CD14-positive monocyte (primary cell): ENCODE data around the gene DAPK2. TPM values are rescaled to one million over a fixed set of nuclear protein-coding genes. Genes with fewer than 3 reads are reported as not detected.

Experiments
- DNase-seq, 3 donors: peaks; one replicate each; pipeline ENCODE4 v3.0.0-alpha.2; 2011 to 2022
- H2AFZ ChIP-seq: 2 replicates; pipeline ENCODE4 v1.6.0; 2012; ENCODE audit warnings: mild to moderate bottlenecking, low read depth, low read length, inconsistent platforms; ENCODE audit not compliant: insufficient read depth, poor library complexity, severe bottlenecking
- H3K27ac ChIP-seq, 2 donors: 1 replicate in 1 of 2; 2 replicates in 1 of 2; pipeline ENCODE4 v1.5.1; 2012 to 2013; ENCODE audit warnings: low read length in 2 of 2, control low read depth in 1 of 2, inconsistent platforms in 1 of 2, low read depth in 1 of 2, mild to moderate bottlenecking in 1 of 2
- H3K27me3 ChIP-seq, 2 donors: one replicate each; pipeline versions ENCODE4 v1.6.0 to v1.6.1; 2011 to 2013; ENCODE audit warnings: low read length in 2 of 2; ENCODE audit not compliant: control insufficient read depth in 2 of 2, insufficient read depth in 2 of 2
- H3K36me3 ChIP-seq, 2 donors: replicated peaks in 1 of 2; 1 replicate in 1 of 2; 2 replicates in 1 of 2; pipeline versions ENCODE4 v1.5.1 to v1.6.1; 2012 to 2013; ENCODE audit warnings: low read length in 2 of 2, control low read depth in 1 of 2, inconsistent platforms in 1 of 2, mild to moderate bottlenecking in 1 of 2; ENCODE audit not compliant: insufficient read depth in 2 of 2, control insufficient read depth in 1 of 2
- H3K4me1 ChIP-seq, 2 donors: 1 replicate in 1 of 2; 2 replicates in 1 of 2; pipeline versions ENCODE4 v1.5.1 to v1.6.1; 2012 to 2013; ENCODE audit warnings: low read length in 2 of 2, control low read depth in 1 of 2, inconsistent platforms in 1 of 2, mild to moderate bottlenecking in 1 of 2, moderate library complexity in 1 of 2; ENCODE audit not compliant: insufficient read depth in 2 of 2, control insufficient read depth in 1 of 2
- H3K4me2 ChIP-seq: replicated peaks from 2 replicates; pipeline ENCODE3; 2012; ENCODE audit warnings: low read length, moderate library complexity, mild to moderate bottlenecking; ENCODE audit not compliant: poor library complexity, severe bottlenecking; ENCODE audit errors: extremely low read depth
- H3K4me3 ChIP-seq, 3 experiments: fragments of 200-600 bp in 1 of 3; sonication (generic) in 1 of 3; replicated peaks in 1 of 3; 1 replicate in 2 of 3; 2 replicates in 1 of 3; pipeline ENCODE4 v1.5.1; 2011 to 2013; ENCODE audit warnings: low read length in 3 of 3, mild to moderate bottlenecking in 3 of 3, control low read depth in 2 of 3, low read depth in 2 of 3, inconsistent platforms in 1 of 3, moderate library complexity in 1 of 3
- H3K79me2 ChIP-seq: 2 replicates; pipeline ENCODE4 v1.6.0; 2012; ENCODE audit warnings: mild to moderate bottlenecking, control low read depth, inconsistent platforms, low read length, moderate library complexity; ENCODE audit not compliant: insufficient read depth
- H3K9ac ChIP-seq: 2 replicates; pipeline ENCODE4 v1.6.0; 2017; ENCODE audit warnings: low read length, mild to moderate bottlenecking; ENCODE audit not compliant: insufficient read depth, poor library complexity, severe bottlenecking
- H3K9me3 ChIP-seq, 2 donors: replicated peaks in 1 of 2; 1 replicate in 1 of 2; 2 replicates in 1 of 2; pipeline versions ENCODE4 v1.5.1 to v1.6.1; 2012 to 2013; ENCODE audit warnings: low read length in 2 of 2, control low read depth in 1 of 2; ENCODE audit not compliant: control insufficient read depth in 1 of 2, insufficient read depth in 1 of 2
- H4K20me1 ChIP-seq: 2 replicates; pipeline ENCODE4 v1.6.0; 2012; ENCODE audit warnings: mild to moderate bottlenecking, low read length, control low read depth, moderate library complexity; ENCODE audit not compliant: insufficient read depth
- H3K27ac Mint-ChIP-seq, 7 donors: one replicate each; pipeline ENCODE4 v1.8.0; 2020; ENCODE audit warnings: mild to moderate bottlenecking in 7 of 7, mixed read lengths in 7 of 7, moderate library complexity in 6 of 7, inconsistent platforms in 2 of 7
- H3K27me3 Mint-ChIP-seq, 3 donors: one replicate each; pipeline ENCODE4 v1.8.0; 2021 to 2022; ENCODE audit warnings: low read depth in 3 of 3, mild to moderate bottlenecking in 3 of 3, mixed read lengths in 3 of 3, moderate library complexity in 3 of 3, inconsistent platforms in 1 of 3
- H3K36me3 Mint-ChIP-seq, 2 donors: one replicate each; pipeline ENCODE4 v1.8.0; 2020; ENCODE audit warnings: mixed read lengths in 2 of 2, inconsistent platforms in 1 of 2, mild to moderate bottlenecking in 1 of 2
- H3K4me1 Mint-ChIP-seq: one replicate; pipeline ENCODE4 v1.8.0; 2020; ENCODE audit warnings: mild to moderate bottlenecking, mixed read lengths
- H3K4me3 Mint-ChIP-seq, 2 donors: one replicate each; pipeline ENCODE4 v1.8.0; 2020; ENCODE audit warnings: mild to moderate bottlenecking in 2 of 2, mixed read lengths in 2 of 2, moderate library complexity in 1 of 2
- H3K9me3 Mint-ChIP-seq, 7 donors: one replicate each; pipeline ENCODE4 v1.8.0; 2020 to 2022; ENCODE audit warnings: mixed read lengths in 7 of 7, mild to moderate bottlenecking in 6 of 7, moderate library complexity in 6 of 7, inconsistent platforms in 2 of 7
- CTCF ChIP-seq: fragments of 200-600 bp; IDR thresholded peaks from one replicate; pipeline ENCODE4 v1.8.0; 2022; ENCODE audit warnings: antibody characterized with exemption, mild to moderate bottlenecking
- WGBS: methylation state at CpG from one replicate; pipeline ENCODE4 v1.1.5; 2013; ENCODE audit warnings: missing lambda C conversion rate; ENCODE audit not compliant: insufficient coverage; 5-methylcytosine and 5-hydroxymethylcytosine counted together
- intact Hi-C, 2 donors: fragments of 100-400 bp; cut with micrococcal nuclease; formaldehyde crosslinking; loops; one replicate each; pipeline versions ENCODE4 v1.15.0 to v1.15.1; 2023
- polyA plus RNA-seq, 3 donors: library from polyadenylated mRNA; depleted of rRNA in 1 of 3; unstranded in 2 of 3; stranded (reverse) in 1 of 3; fragments of 300-500 nt in 2 of 3; fragments of >200 nt in 1 of 3; fragmentation: Illumina TruSeq in 2 of 3; gene quantifications; 1 replicate in 2 of 3; 2 replicates in 1 of 3; pipeline ENCODE4 v1.2.3, GENCODE V29; 2012 to 2021

DAPK2 gene
- polyA plus RNA-seq, 3 donors = 0.59 to 4.1 (median 2.1) TPM

GRCh38 chr15:63899193-63899592 lies 147.1 kb downstream of the DAPK2 start:
- peak in 2 of 3 donors; percentile 53 to 54 for DNase-seq
- H2AFZ ChIP-seq = peak overlapping the region; percentile 58
- H3K9me3 Mint-ChIP-seq = peaks cover 0 to 4% (median 0%) of the 10 kb centered on the region in 7 donors
- no peaks in the 10 kb centered on the region for H3K9me3 ChIP-seq
- H3K79me2 ChIP-seq = no peaks in the 10 kb centered on the region
- H3K27ac Mint-ChIP-seq = peak overlapping the region; percentile 52 to 93 (median 74)
- peak overlapping the region; percentile 68 for H3K4me2 ChIP-seq
- H3K27ac ChIP-seq = peak overlapping the region; percentile 48 to 64
- no peaks in the 10 kb centered on the region for H3K36me3 ChIP-seq
- peaks cover 64% of the 10 kb centered on the region for H3K4me1 Mint-ChIP-seq
- H3K36me3 Mint-ChIP-seq = no peaks in the 10 kb centered on the region
- H3K27me3 Mint-ChIP-seq = peaks cover 0 to 7% (median 3%) of the 10 kb centered on the region in 3 donors
- peak overlapping the region; percentile 10 for H3K9ac ChIP-seq
- peaks cover 59 to 61% of the 10 kb centered on the region in 2 donors for H3K4me1 ChIP-seq
- intact Hi-C loops = no loop called here
- H3K4me3 ChIP-seq = peak overlapping the region in 1 of 3 experiments; percentile 59
- no peaks in the 10 kb centered on the region for H4K20me1 ChIP-seq
- H3K27me3 ChIP-seq = no peaks in the 10 kb centered on the region
- WGBS = 38% methylated on average over 2 of the region's 7 CpGs
- no peak for TF ChIP-seq CTCF
- peak overlapping the region; percentile 68 to 80 for H3K4me3 Mint-ChIP-seq

GRCh38 chr15:63896336-63897115 lies 149.8 kb downstream of the DAPK2 start:
- Histone ChIP-seq H2AFZ (peak overlapping the region; percentile 58), H3K4me2 (peak overlapping the region; percentile 15), H3K27ac (peak overlapping the region; percentile 18 to 60), H3K9ac (no peak overlapping the region), H3K4me1 (peaks cover 75 to 77% of the 10 kb centered on the region in 2 donors), H4K20me1 (no peaks in the 10 kb centered on the region), H3K4me3 (no peak overlapping the region), H3K36me3 (no peaks in the 10 kb centered on the region), H3K79me2 (no peaks in the 10 kb centered on the region), H3K9me3 (no peaks in the 10 kb centered on the region), H3K27me3 (no peaks in the 10 kb centered on the region)
- H3K36me3 Mint-ChIP-seq = no peaks in the 10 kb centered on the region
- H3K4me1 Mint-ChIP-seq = peaks cover 79% of the 10 kb centered on the region
- peak overlapping the region in 1 of 2 donors; percentile 36 for H3K4me3 Mint-ChIP-seq
- DNase-seq = peak; percentile 39 to 81 (median 54)
- peaks cover 0 to 6% (median 3%) of the 10 kb centered on the region in 7 donors for H3K9me3 Mint-ChIP-seq
- 40% methylated on average over 12 of the region's 15 CpGs for WGBS
- H3K27ac Mint-ChIP-seq = peak overlapping the region; percentile 64 to 88 (median 78)
- H3K27me3 Mint-ChIP-seq = peaks cover 0 to 7% (median 1%) of the 10 kb centered on the region in 3 donors
- TF ChIP-seq CTCF = no peak
- intact Hi-C loops = no loop called here
